ENCODE data around the gene EFHC1.

DNA sequence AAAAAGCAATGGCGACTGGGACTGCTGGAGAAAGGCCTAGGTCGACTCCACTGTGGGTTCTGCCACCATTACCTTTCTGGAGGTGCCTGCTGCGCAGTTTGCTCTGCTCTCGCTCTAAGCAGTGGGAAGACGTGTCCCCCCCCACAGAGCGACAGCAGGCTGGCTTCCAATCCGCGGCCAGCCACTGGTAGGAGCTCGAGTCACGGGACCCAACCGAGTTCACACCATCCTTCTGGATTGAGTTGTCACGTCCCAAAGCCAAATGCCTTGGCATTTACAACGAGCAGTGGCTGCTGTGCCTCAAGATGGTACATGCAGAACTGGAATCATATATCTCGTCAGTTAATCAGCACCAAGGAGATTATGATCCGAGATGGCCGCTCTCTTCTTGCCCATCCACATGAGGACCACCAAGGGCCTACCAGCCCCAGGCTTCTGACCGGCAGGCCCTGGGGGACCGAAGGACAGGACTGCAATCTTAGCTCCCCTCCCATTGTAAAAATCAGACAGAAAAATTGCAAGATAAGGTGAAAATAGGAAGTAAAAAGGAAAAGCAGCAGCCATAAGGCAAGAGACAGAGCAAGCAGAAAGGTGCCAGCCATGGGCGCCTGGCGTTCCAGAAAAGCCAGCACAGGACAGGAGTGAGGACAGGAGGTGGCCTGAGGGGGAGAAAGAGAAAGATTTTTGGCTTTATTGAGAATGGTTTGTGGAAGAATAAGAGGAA is 82.3 kb downstream of the EFHC1 start:
- TF ChIP-seq EZH2phosphoT487 (IDR thresholded peaks at IDR 0.05) = no peak
- TF ChIP-seq EZH2 (IDR thresholded peaks at IDR 0.05) = no peak

Measured in neural progenitor cell (in vitro differentiated cells).